HepG2 (cell line): Measurements from ENCODE around the gene NELL1. TPM values are rescaled to one million over a fixed set of nuclear protein-coding genes. Genes with fewer than 3 reads are reported as not detected.
A peak's percentile ranks its signal among the peaks of the same experiment; 100 is the strongest.

Experiments
- ATAC-seq: fragments of 200-7000 bp; cut with Tn5 transposase; 3 replicates; pipeline ENCODE4 v1.9.1; 2020; ENCODE audit warnings: mild to moderate bottlenecking, moderate library complexity
- BruUV-seq: library from RNA; stranded (reverse); fragments of 400-500 nt; replicated peaks from 2 replicates; lab custom pipeline; 2021; lab: Mats Ljungman, UMichigan
- CTCF ChIA-PET: fragments of 300-600 bp; formaldehyde crosslinking; extraction: SDS; loops from one replicate; lab custom pipeline; 2021; ENCODE audit warnings: low total read pairs, inconsistent platforms, low intra/inter-chr PET ratio; lab: Yijun Ruan, JAX
- POLR2A ChIA-PET: fragments of 350-600 bp; sonication (Branson Sonifier 250); formaldehyde crosslinking; loops from one replicate; lab custom pipeline; 2020; ENCODE audit warnings: antibody characterized with exemption, inconsistent platforms; lab: Yijun Ruan, JAX
- DNase-seq: peaks from one replicate; pipeline ENCODE4 v3.0.0-alpha.2; 2015; ENCODE audit warnings: low spot score
- FAIRE-seq: peaks from 3 replicates; lab custom pipeline; 2011; peaks lifted over from hg19 to GRCh38; lab: Jason Lieb, UNC
- H2AFZ ChIP-seq: one replicate; pipeline ENCODE4 v1.6.1; 2011; ENCODE audit warnings: low read length, inconsistent platforms
- H3K27ac ChIP-seq: fragments of 300-600 bp; 3 replicates; pipeline ENCODE4 v1.8.0; 2011; ENCODE audit warnings: mixed run types, mild to moderate bottlenecking, mixed read lengths, low read length, inconsistent platforms; ENCODE audit not compliant: insufficient read depth; ENCODE audit errors: extremely low read length
- H3K27me3 ChIP-seq, 2 experiments: fragments of 200-600 bp in 1 of 2; 2 replicates in 1 of 2; 3 replicates in 1 of 2; pipeline versions ENCODE4 v1.6.0 to v1.8.0; 2011; ENCODE audit warnings: low read length in 2 of 2, mild to moderate bottlenecking in 2 of 2, moderate library complexity in 2 of 2, inconsistent platforms in 1 of 2; ENCODE audit not compliant: insufficient read depth in 2 of 2, control insufficient read depth in 1 of 2
- H3K36me3 ChIP-seq, 2 experiments: fragments of 200-600 bp in 1 of 2; replicated peaks in 1 of 2; 2 replicates in 1 of 2; 3 replicates in 1 of 2; pipeline versions ENCODE4 v1.5.1 to v1.8.0; 2011; ENCODE audit warnings: low read length in 2 of 2, inconsistent platforms in 1 of 2; ENCODE audit not compliant: insufficient read depth in 2 of 2, control insufficient read depth in 1 of 2
- H3K4me1 ChIP-seq: 2 replicates; pipeline ENCODE4 v1.5.1; 2012; ENCODE audit warnings: low read length, inconsistent platforms; ENCODE audit not compliant: insufficient read depth
- H3K4me2 ChIP-seq: 2 replicates; pipeline ENCODE4 v1.6.0; 2011; ENCODE audit warnings: low read depth, low read length, inconsistent platforms
- H3K4me3 ChIP-seq, 3 experiments: fragments of 200-600 bp in 1 of 3; sonication (generic), shearing (Covaris generic) in 1 of 3; replicated peaks in 1 of 3; 2 replicates each; pipeline ENCODE4 v1.5.1; 2011 to 2016; ENCODE audit warnings: low read length in 3 of 3, inconsistent platforms in 2 of 3, low read depth in 2 of 3, mild to moderate bottlenecking in 2 of 3, control low read depth in 1 of 3, mixed read lengths in 1 of 3; ENCODE audit not compliant: insufficient read depth in 1 of 3
- H3K79me2 ChIP-seq: one replicate; pipeline ENCODE4 v1.6.1; 2011; ENCODE audit warnings: low read length, inconsistent platforms; ENCODE audit not compliant: insufficient read depth
- H3K9ac ChIP-seq: 2 replicates; pipeline ENCODE4 v1.6.0; 2011; ENCODE audit warnings: mild to moderate bottlenecking, low read depth, low read length, inconsistent platforms; ENCODE audit not compliant: insufficient read depth
- H3K9me3 ChIP-seq: 2 replicates; pipeline ENCODE4 v1.5.1; 2012; ENCODE audit warnings: mild to moderate bottlenecking, low read length
- H4K20me1 ChIP-seq: 2 replicates; pipeline ENCODE4 v1.6.0; 2011; ENCODE audit warnings: inconsistent platforms, mild to moderate bottlenecking, low read length, moderate library complexity; ENCODE audit not compliant: insufficient read depth
- AGO1 ChIP-seq: fragments of 200-400 bp; formaldehyde crosslinking; IDR thresholded peaks from 2 replicates; pipeline ENCODE4 v1.6.1; 2017; ENCODE audit warnings: mild to moderate bottlenecking, low read depth, low read length, moderate library complexity; ENCODE audit not compliant: poor library complexity, severe bottlenecking
- ATF7 ChIP-seq, 2 experiments: fragments of 450-650 bp in 1 of 2; sonication (generic) in 1 of 2; formaldehyde crosslinking in 1 of 2; IDR thresholded peaks; 2 replicates each; pipeline versions ENCODE4 v1.4.0 to v1.6.1; 2016 to 2020; ENCODE audit warnings: antibody characterized with exemption in 1 of 2, mild to moderate bottlenecking in 1 of 2, missing genetic modification reagents in 1 of 2
- CHCHD3 ChIP-seq: sonication (generic); formaldehyde crosslinking; IDR thresholded peaks from 2 replicates; pipeline ENCODE4 v1.8.0; 2022; ENCODE audit warnings: mild to moderate bottlenecking, missing genetic modification reagents, moderate library complexity
- ERF ChIP-seq: IDR thresholded peaks from 2 replicates; pipeline ENCODE4 v1.6.1; 2018; ENCODE audit warnings: missing biosample characterization, missing genetic modification reagents
- KDM3A ChIP-seq: IDR thresholded peaks from 2 replicates; pipeline ENCODE4 v1.6.1; 2018; ENCODE audit warnings: low read depth, missing compliant biosample characterization
- SUZ12 ChIP-seq: fragments of 150-350 bp; IDR thresholded peaks from 2 replicates; pipeline ENCODE4 v1.6.1; 2014; ENCODE audit warnings: low read depth, low read length
- WIZ ChIP-seq: sonication (generic); formaldehyde crosslinking; IDR thresholded peaks from 2 replicates; pipeline ENCODE4 v1.5.1; 2020; ENCODE audit warnings: mild to moderate bottlenecking, missing genetic modification reagents
- ZBTB38 ChIP-seq: sonication (generic); formaldehyde crosslinking; IDR thresholded peaks from 2 replicates; pipeline ENCODE4 v1.5.1; 2020; ENCODE audit warnings: mild to moderate bottlenecking, missing genetic modification reagents
- ZNF205 ChIP-seq: IDR thresholded peaks from 2 replicates; pipeline ENCODE4 v1.6.1; 2018; ENCODE audit warnings: missing biosample characterization, missing genetic modification reagents
- ZNF225 ChIP-seq: sonication (generic); formaldehyde crosslinking; IDR thresholded peaks from 2 replicates; pipeline ENCODE4 v1.4.0; 2020; ENCODE audit warnings: mild to moderate bottlenecking, missing genetic modification reagents
- ZNF549 ChIP-seq: sonication (generic); formaldehyde crosslinking; IDR thresholded peaks from 2 replicates; pipeline ENCODE4 v1.5.0; 2020; ENCODE audit warnings: missing genetic modification reagents
- ZSCAN22 ChIP-seq: sonication (generic); formaldehyde crosslinking; IDR thresholded peaks from 2 replicates; pipeline ENCODE4 v1.4.0; 2020; ENCODE audit warnings: mild to moderate bottlenecking, missing genetic modification reagents
- WGBS: methylation state at CpG from one replicate; pipeline ENCODE4 v1.1.6; 2017; ENCODE audit warnings: low lambda C conversion rate; 5-methylcytosine and 5-hydroxymethylcytosine counted together
- in situ Hi-C: cut with HindIII; loops from 2 replicates; pipeline ENCODE4 v1.10.0; 2017; ENCODE audit warnings: low pct_unique_long_range_greater_than_20kb; ENCODE audit not compliant: extremely low pct_ligation_motif_present
- intact Hi-C: fragments of 100-400 bp; cut with micrococcal nuclease; formaldehyde crosslinking; loops from one replicate; pipeline ENCODE4 v1.10.0; 2022; ENCODE audit not compliant: unreplicated experiment
- polyA plus RNA-seq, 8 experiments: library from polyadenylated mRNA; depleted of rRNA in 3 of 8; stranded (reverse) in 7 of 8; unstranded in 1 of 8; fragments of >200 nt; fragmentation: Illumina TruSeq in 4 of 8; extraction: Trizol in 4 of 8; gene quantifications; 2 replicates each; pipeline versions ENCODE4 v1.2.1 to v1.2.3, GENCODE V29; 2011 to 2016; ENCODE audit warnings: low read depth in 4 of 8, missing spikeins in 1 of 8, mixed read lengths in 1 of 8; ENCODE audit not compliant: insufficient read depth in 1 of 8
- total RNA-seq, 5 experiments: library from RNA; depleted of rRNA; stranded (reverse); fragments of >200 nt; fragmentation: Illumina TruSeq; extraction: Trizol; gene quantifications; 2 replicates each; pipeline ENCODE4 v1.2.3, GENCODE V29; 2016; ENCODE audit warnings: low read depth in 1 of 5
- TF ChIP-seq, protein P1 (sequence below): sonication (generic); formaldehyde crosslinking; IDR thresholded peaks from 2 replicates; pipeline ENCODE4 v1.4.0; 2020; ENCODE audit warnings: mild to moderate bottlenecking, low read depth, missing genetic modification reagents
- TF ChIP-seq, protein P2 (sequence below): sonication (generic); formaldehyde crosslinking; IDR thresholded peaks from 2 replicates; pipeline ENCODE4 v1.4.0; 2020; ENCODE audit warnings: missing genetic modification reagents
- TF ChIP-seq, protein P3 (sequence below): sonication (generic); IDR thresholded peaks from 2 replicates; pipeline ENCODE4 v1.6.1; 2016; ENCODE audit warnings: low read depth, borderline replicate concordance

NELL1 gene
- total and polyA plus RNA-seq, 2 of the 13 experiments (the other 11 are each of a cell fraction or from before 2014, with no cell fraction given): not detected

DNA sequence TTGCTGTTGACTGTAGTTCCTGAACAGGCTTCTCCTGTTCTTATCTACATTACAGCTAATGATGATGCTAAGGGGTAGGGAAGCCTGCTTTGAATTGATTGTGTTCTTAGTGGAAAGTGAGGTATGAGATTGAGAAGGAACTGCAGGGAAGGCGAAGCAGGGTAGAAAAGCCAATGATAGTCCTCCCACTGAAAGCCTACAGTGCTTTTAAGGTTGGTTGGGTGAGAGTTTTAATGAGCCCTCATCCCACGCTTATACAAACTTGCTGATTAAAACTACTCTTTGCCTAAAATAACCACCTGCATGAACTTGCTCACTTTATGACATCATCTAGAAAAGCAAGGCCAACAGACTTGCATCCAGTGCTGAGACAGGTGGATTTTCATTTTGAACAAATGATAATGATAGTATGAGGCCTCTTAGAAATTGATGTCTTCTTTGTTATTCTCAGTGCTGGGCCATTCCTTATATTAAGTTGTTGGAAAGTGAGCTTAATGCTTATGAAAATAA is 891.1 kb downstream of the NELL1 start:
- ATAC-seq (no peak), DNase-seq (no peak), FAIRE-seq (no peak)
- POLR2A ChIA-PET: no interaction called here
- intact Hi-C loops (no loop called here), in situ Hi-C loops (no loop called here)
- Histone ChIP-seq H3K27ac (no peak overlapping the region), H3K36me3 (no peaks in the 10 kb centered on the region), H3K9me3 (peaks cover 4% of the 10 kb centered on the region; the same call in 1 of the 2 replicates), H3K4me3 (no peak overlapping the region), H4K20me1 (no peaks in the 10 kb centered on the region), H3K4me2 (no peak overlapping the region), H3K27me3 (no peaks in the 10 kb centered on the region), H3K79me2 (no peaks in the 10 kb centered on the region), H2AFZ (no peak overlapping the region), H3K9ac (no peak overlapping the region), H3K4me1 (no peaks in the 10 kb centered on the region)
- WGBS: 5% methylated on average over 2 of the region's 2 CpGs
- CTCF ChIA-PET: no interaction called here
- TF ChIP-seq ATF7 (IDR thresholded peaks at IDR 0.05): peak; percentile 42; the same call in 1 of the 2 replicates
- TF ChIP-seq ATF7 (CRISPR knock-in tag; IDR thresholded peaks at IDR 0.05): no peak
- no peak for TF ChIP-seq SUZ12
- no TSS peak for BruUV-seq

DNA sequence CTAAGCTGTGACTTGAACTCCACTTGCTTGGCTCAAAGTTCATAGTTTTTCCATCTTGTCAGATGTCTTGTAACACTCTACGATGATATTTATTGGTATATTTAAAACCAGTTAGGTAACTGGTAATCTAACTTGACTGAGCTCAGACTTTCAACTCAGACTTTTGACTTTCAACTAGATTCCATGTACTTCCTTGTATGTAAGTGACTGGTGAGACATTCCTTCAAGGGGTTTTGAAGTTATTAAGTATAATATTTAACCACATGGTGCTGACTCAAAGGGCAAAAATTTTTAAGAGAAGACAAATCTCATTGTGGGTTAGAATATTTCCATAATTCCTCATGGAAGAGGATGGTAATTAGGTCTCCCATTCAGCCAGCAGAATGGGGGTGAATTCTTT is 892.2 kb downstream of the NELL1 start:
- ChIA-PET POLR2A (no interaction called here), CTCF (no interaction called here)
- Histone ChIP-seq H3K9ac (no peak overlapping the region), H3K27ac (no peak overlapping the region), H2AFZ (no peak overlapping the region), H3K4me1 (no peaks in the 10 kb centered on the region), H3K4me2 (no peak overlapping the region), H3K4me3 (no peak overlapping the region), H3K36me3 (no peaks in the 10 kb centered on the region), H3K9me3 (peaks cover 4% of the 10 kb centered on the region; the same call in 1 of the 2 replicates), H3K79me2 (no peaks in the 10 kb centered on the region), H3K27me3 (no peaks in the 10 kb centered on the region), H4K20me1 (no peaks in the 10 kb centered on the region)
- FAIRE-seq (no peak), DNase-seq (no peak), ATAC-seq (no peak)
- WGBS: 18% methylated on average over 1 of the region's 1 CpG
- BruUV-seq: no TSS peak
- intact Hi-C loops: no loop called here
- in situ Hi-C loops: no loop called here
- TF ChIP-seq KDM3A (CRISPR knock-in tag): no peak
- no peak for TF ChIP-seq ZNF549 (CRISPR knock-in tag)
- TF ChIP-seq WIZ (CRISPR knock-in tag): no peak
- TF ChIP-seq ZSCAN22: no peak
- TF ChIP-seq AGO1: no peak
- TF ChIP-seq, protein P1, sequence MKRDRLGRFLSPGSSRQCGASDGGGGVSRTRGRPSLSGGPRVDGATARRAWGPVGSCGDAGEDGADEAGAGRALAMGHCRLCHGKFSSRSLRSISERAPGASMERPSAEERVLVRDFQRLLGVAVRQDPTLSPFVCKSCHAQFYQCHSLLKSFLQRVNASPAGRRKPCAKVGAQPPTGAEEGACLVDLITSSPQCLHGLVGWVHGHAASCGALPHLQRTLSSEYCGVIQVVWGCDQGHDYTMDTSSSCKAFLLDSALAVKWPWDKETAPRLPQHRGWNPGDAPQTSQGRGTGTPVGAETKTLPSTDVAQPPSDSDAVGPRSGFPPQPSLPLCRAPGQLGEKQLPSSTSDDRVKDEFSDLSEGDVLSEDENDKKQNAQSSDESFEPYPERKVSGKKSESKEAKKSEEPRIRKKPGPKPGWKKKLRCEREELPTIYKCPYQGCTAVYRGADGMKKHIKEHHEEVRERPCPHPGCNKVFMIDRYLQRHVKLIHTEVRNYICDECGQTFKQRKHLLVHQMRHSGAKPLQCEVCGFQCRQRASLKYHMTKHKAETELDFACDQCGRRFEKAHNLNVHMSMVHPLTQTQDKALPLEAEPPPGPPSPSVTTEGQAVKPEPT (CRISPR knock-in tag): no peak
- no peak for TF ChIP-seq ZNF225 (CRISPR knock-in tag)
- no peak for TF ChIP-seq ERF
- TF ChIP-seq CHCHD3 (CRISPR knock-in tag): no peak
- TF ChIP-seq, protein P2, sequence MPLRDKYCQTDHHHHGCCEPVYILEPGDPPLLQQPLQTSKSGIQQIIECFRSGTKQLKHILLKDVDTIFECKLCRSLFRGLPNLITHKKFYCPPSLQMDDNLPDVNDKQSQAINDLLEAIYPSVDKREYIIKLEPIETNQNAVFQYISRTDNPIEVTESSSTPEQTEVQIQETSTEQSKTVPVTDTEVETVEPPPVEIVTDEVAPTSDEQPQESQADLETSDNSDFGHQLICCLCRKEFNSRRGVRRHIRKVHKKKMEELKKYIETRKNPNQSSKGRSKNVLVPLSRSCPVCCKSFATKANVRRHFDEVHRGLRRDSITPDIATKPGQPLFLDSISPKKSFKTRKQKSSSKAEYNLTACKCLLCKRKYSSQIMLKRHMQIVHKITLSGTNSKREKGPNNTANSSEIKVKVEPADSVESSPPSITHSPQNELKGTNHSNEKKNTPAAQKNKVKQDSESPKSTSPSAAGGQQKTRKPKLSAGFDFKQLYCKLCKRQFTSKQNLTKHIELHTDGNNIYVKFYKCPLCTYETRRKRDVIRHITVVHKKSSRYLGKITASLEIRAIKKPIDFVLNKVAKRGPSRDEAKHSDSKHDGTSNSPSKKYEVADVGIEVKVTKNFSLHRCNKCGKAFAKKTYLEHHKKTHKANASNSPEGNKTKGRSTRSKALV: no peak
- no peak for TF ChIP-seq ZNF205 (CRISPR knock-in tag)
- no peak for TF ChIP-seq ZBTB38 (CRISPR knock-in tag)
- TF ChIP-seq, protein P3, sequence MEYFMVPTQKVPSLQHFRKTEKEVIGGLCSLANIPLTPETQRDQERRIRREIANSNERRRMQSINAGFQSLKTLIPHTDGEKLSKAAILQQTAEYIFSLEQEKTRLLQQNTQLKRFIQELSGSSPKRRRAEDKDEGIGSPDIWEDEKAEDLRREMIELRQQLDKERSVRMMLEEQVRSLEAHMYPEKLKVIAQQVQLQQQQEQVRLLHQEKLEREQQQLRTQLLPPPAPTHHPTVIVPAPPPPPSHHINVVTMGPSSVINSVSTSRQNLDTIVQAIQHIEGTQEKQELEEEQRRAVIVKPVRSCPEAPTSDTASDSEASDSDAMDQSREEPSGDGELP: no peak
